Daoy (cell line): ENCODE results near the gene LMBRD1. TPM values are rescaled to one million over a fixed set of nuclear protein-coding genes. Genes with fewer than 3 reads are reported as not detected.
"Not testable (repeated sequence)": the region's sequence is repeated elsewhere in the genome, so short reads cannot be mapped to it uniquely, and the experiment has no call there.

Experiments used
- DNase-seq: peaks from one replicate; pipeline ENCODE4 v3.0.0-alpha.2; 2015; ENCODE audit warnings: low read depth
- total RNA-seq: library from RNA; depleted of rRNA; stranded (reverse); fragments of >200 nt; shearing (Covaris generic); gene quantifications from 2 replicates; pipeline ENCODE4 v1.2.3, GENCODE V29; 2014

Gene LMBRD1
- total RNA-seq, 1 experiment from 2014 or later: 15.5 TPM

DNA sequence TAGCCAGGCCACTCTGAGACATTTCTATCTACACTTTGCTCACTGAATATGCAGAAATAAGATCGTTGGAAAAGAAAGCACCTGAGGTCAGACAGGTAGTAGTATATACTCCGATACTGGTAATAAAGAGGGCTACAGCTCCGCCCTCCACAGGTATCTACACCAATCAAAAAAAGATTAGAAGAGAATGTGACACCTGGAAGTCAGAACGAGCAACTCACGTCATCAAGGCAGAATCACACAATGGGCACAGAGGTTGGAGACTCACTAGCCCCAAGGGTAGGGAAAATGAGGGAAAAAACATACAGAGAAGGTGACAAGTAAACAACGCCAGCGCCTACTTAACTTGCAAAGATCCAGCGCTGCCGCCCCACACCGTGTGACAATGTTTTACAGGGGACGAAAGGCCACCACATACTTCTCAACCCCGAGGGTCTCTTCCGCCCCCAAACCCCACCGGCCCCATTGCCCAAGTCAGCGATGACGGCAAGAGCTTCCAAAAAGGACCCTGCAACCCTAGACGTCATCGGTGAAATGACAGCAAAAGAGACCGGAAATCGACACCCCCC is 653 bp downstream of the LMBRD1 start:
- peak; percentile 58 for DNase-seq

DNA sequence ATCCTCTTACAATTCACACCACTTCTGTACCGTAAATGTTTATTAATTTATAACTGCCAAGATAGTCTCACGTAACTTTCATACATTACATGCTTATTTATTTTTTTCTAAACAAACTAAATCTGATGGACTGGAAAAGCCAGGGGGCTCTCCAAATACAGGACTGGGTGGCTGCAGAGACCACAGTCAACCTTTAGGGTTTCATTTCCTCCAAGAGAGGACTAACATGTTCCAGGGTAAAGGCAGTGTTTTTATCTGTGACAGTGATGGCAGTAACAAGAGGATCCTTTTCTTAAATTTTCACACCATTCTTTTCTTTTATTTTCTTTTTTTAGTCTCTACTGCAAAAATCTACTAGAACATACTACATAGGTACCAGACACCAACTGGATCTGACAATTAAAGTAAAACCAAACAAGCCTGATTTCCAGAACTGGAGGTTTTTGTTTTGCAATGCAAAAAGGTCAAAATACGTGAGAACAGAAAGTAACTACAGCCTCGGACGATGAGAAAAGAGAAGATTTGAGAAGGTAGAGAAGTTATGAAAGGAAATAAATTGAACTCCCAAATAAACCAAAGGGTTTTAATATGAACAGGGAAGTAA is 1.2 kb downstream of the LMBRD1 start:
- DNase-seq: no peak

DNA sequence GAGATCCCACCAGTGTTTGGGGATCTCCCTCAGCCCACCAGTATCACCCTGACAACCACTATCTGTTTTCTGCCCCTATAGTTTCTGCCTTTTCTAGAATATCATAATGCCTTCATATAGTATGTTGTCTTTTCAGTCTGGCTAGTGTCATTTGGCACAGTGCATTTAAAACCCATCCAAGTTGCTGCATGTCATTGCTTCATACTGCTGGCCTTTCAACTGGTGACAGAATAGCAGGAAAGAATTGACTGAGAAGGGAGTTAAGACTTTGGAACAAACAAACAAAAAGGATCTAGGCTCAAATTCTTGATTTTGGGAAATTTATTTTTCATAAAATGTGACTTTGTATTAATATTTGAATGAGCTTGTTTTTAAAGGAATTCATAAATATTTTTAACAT is 4.5 kb downstream of the LMBRD1 start:
- no peak for DNase-seq

DNA sequence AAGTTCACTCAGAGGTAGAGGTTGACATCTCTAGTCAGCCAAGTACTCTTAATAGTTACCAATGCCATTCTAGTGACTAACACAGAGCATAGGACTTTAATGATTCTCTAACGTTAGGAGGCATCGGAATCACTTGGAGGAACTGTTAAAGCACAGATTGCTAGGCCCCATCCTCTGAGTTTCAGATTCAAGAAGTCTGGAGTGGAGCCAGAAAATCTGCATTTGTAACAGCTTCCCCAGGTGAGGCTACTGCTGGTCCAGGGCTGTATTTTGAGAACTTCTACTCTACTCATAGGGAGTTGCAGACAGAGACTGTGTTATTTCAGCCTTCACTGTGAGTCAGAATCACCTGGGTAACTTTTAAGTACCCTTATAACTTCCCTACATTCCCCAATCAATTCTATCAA is 5.7 kb downstream of the LMBRD1 start:
- DNase-seq: no peak

DNA sequence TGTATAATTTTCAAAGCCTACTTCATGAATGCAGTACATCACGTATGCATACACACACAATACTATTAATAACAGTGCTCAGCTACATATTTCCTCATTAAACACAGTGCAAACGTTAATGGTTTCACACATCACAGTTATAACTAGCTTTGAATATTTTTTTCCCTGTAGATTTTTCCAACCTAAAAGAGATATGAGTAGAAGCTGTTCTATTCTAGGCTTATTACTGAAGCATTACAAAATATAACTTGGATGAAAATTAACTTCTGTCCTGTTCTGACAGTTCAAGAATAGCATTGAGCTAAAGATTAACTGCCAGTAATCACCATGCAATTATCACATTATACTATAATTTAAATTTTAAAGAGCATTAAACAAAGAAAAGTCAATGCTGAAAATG is 6.2 kb downstream of the LMBRD1 start:
- no peak for DNase-seq

DNA sequence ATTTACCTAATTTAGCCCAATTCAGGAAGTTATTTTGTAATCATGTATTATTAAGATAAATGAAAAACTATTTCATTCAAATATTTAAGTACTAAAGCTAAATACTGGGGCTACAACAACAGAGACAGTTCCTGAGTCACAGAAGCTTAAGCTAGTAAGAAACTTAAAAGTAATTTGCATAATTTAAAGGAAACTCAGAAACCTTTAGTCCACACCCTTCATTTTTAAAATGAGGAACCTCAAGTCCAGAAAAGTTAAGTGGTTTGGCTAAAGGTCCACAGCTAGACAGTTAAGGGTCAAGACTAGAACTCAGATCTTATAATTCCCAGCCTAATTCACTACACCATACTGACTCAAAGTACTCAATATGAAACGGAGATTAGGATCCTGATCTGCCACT is 7.2 kb downstream of the LMBRD1 start:
- DNase-seq: no peak

DNA sequence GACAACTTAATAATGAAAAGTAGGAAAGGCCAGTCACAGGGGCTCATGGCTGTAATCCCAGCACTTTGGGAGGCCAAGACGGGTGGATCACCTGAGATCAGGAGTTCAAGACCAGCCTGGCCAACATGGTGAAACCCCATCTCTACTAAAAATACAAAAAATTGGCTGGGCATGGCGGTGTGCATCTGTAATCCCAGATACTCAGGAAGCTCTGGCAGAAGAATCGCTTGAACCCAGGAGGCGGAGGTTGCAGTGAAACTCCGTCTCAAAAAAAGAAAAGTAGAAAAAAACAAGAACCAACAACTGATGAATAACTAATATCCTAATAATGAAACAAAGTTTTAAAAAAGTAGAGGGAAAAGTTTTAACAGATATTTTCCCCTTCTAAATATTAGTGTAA is 9.4 kb downstream of the LMBRD1 start:
- not testable (repeated sequence) for DNase-seq

DNA sequence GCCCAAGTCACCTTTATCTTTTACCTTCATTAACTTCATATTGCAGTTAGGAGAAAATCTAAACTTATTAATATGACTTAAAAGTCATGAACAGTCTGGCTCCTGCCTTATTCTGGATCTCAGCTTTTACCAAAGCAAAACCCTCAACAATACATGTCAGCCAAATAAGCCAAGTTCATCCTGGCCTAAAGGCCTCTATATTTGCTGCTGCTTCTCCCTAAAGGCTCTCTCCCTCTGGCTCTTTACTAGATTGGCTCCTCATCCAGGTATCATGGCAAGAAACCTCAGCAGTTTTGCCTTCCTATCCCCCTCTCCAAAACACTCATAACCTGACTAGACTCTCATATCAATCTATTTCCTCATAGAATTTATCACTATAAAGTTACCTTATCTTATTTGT is 11.1 kb downstream of the LMBRD1 start:
- no peak for DNase-seq

DNA sequence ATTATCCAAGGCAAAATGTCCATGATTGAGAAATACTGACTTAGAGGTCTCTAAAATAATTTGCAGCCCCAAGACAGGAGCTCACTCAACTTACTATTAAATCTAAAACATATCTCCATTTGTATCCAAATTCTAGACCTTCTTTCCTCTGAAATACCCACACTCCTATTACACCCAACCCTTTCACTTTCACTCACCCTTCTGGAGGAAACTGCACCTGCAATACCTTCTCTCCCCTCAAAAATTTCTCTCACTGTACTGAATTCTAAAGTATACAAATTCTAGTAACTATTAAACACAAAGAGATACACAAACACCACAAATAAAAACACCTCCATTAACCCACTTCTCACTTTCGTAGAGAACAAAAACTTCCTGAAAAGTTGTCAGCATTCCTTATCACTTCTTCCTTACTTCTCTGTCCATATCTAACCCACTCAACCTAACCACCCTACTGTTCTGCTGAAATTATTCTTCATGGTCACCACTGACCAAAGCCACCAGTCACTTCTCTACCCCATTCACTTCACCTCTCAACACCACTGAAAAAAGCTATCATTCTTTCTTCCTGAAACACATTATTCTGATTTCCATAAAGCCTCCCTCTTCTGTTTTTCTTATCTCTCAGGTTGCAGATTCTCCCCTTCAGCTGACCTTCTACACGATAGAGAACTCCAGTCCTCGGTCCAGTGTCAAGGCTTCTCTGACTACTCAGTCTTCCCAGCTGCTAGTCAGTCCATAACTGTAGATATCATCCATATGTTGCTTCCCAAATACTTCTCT is 12.0 kb downstream of the LMBRD1 start:
- no peak for DNase-seq

DNA sequence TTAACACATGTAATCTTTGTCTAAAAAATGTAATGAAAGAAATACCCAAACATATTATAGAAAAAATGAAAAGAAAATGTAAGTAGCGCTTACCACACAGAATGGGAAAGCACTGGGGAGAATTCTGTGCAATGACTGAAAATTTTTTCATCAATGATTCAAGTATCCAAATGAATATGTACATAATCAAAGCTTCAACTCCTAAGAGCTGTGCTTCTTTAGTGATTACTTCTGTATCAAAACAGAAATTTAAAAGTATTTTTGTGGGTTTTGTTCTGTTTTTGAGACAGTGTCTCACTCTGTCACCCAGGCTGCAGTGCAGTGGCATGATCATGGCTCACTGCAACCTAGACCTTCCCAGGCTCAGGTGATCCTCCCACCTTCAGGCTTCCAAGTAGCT is 13.7 kb downstream of the LMBRD1 start:
- DNase-seq: no peak

DNA sequence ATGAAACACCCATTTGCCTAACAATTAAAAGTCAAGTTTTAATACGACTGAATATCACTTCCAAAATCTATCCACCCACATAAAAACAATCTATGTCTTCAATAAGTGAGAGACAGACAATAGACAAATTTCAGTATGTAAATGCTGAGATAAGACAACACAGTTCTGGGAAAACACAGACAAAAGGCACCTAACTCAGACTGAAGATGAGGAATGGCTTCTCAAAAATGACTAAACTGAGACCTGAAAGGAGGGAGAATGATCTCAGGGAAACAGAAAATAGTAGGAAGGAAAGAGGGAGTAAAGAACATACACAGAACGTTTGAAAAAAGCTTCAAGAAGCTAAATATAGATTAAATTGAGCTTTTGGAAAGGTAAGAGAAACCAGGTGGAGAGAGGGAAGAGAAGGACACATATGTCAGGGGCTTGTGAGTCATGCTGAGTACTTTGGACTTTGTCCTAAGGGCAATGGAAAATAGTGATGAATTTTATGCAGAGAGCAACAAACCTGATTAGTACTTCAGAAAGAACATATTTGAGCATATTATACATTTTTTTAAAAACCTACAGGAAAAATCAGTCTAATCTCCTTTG is 16.1 kb downstream of the LMBRD1 start:
- DNase-seq: no peak

DNA sequence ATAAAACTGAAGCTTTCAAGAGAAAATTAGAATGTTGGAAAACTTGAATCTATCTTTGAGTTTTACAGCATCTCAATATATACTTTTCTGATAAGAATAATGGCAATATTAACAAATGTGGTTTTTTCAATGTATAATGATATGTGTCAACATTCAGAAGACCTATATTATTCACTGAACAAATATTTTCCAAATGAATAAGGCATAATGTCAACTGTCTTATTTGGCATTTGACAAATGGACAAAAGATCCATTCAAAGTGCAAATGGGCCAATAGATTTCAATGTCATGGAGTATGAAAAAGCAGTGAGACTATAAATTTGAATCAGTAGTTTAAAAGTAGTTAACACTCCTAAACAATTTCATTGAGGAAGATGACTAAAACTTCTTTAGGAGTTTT is 20.9 kb downstream of the LMBRD1 start:
- no peak for DNase-seq

DNA sequence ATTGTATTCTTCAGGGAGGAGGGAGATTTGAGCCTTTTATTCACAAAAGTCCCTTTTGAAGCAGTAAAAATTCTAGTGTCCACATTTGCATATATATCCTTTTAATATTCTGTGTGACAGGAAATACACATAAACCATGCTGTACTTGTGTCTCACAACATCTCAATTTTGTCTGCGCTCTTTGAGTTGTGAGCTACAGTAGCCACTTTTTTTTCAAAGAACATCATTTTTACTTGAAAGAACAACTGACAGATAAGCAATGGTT is 21.3 kb downstream of the LMBRD1 start:
- no peak for DNase-seq

DNA sequence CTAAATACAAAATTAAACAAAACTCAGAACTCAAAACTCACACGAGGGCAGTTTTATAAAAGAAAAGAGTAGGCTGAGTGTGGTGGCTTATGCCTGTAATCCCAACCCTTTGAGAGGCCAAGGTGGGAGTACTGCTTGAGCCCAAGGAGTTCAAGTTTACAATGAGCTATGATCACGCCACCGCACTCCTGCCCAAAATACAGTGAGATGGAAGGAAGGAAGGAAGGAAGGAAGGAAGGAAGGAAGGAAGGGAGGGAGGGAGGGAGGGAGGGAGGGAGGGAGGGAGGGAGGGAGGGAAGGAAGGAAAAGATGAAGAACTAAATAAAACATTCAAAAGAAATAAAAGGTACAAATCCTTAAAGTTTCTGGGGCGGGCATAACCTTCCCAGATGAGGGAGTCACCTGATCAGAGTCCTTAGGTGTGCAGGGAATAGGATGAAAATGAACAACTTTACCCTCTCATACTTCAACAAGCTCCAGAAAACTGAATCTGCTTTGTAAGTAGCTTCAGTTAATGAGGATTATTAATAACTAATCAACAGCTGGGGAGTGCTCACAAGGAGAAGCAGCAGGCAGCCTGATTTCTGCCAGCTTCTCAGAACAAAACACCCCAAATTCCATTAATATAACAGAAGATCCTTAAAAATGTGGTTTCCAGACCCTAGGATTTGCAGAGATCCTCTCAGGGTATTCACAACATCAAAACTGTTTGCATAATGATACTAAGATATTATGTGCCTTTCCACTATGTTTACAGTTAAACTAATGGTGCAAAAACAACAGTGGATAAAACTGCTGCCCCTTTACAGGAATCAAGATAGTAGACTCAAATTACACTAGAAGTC is 21.8 kb downstream of the LMBRD1 start:
- DNase-seq: no peak

DNA sequence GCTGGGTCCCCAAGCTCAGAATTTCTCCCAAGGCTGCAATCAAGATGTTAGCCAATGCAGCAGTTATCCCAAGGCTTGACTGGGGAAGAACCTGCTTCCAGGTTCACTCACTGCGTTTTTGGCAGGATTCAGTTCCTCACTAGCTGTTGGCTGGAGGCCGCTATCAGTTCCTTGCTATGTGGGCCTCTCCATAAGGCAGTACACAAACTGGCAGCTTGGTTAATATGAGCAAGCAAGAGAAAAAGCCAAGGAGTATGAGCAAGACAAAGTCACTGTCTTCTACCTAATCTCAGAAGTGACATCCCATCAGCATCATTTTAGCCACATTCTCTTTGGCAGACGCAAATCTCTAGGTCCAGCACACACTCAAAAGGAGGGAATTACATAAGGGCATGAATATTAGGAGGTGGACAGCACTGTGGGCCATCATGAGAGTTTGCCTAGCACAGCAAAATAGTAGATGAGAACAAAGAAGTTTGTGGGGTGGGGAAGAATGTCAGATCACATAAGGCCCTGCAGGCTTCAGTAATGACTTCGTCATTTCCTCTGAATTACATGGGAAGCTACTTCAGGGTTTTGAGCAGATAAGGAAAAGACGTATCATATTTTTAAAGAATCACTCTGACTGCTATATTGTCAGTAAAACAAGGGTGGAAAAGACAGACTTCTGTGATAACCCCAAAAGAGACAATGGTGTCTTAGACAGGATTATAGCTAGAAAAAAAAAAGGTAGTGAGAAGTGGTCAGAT is 25.5 kb downstream of the LMBRD1 start:
- no peak for DNase-seq

DNA sequence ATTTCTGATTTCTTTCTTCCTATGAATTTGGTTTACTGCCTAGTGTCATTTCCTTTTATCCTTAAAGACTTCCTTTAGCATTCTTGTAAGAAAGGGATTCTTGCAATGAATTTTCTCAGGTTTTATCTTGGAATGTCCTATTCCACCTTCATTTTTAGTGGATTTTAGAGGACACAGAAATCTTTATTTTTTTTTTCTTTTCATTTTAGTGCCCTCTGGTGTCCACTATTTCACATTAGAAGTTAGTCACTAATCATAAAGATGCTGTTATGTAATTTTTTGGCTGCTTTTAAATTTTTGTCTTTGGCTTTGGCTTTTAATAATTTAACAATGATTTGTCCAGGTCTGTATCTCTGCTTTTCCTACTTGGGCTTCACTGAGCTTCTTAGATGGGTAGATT is 28.1 kb downstream of the LMBRD1 start:
- no peak for DNase-seq

DNA sequence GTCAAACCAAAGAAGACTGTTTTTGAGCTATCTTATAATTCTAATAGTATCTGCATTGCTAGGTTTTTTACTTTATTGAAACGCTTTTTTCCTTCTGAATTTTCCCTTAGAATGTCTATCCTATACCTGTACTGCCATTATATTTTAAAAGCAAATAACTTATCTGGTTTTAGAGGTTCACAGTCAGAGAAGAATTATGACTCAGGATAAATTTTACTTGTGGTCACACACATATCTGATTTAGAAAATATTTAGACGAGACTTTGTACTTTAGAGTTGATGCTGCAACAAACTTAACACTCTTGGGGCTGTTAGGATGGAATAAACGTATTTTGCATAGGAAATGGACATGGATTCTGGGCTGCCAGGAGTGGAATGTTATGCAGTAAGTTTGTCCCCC is 33.0 kb downstream of the LMBRD1 start:
- no peak for DNase-seq

DNA sequence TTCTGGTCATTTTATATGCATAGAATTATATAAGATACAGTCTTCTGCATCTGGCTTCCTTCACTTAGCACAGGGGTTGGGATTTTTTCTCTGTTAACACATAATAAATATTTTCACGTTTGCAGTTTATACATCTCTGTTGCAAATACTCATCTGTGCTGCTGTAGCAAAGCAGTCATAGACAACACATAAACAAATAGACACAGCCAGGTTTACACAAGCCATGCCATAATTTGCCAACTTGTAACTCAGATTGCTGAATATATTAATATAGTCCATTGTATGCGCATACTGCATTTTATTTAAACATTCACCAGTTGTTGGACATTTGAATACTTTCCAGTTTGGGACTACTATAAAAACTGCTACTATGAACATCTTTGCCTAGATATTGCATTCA is 35.0 kb downstream of the LMBRD1 start:
- no peak for DNase-seq

DNA sequence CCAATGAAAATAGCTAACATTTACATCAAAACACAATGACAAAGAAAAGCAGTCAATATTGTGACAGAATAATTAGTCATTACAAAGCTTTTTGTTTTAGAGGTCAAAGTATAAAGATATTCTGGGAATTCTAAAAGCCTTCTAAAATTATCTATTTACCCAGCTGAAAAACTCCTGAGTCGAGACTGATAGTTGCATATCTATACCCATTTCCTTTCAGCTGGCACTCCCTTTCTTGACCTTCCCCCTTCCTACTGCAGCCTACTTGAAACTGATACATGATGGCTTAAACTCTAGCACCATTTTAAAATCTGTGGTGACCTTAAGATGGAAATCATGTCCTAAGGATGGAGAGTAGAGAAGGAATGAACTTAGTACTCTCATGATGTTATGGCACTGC is 38.6 kb downstream of the LMBRD1 start:
- DNase-seq: no peak

DNA sequence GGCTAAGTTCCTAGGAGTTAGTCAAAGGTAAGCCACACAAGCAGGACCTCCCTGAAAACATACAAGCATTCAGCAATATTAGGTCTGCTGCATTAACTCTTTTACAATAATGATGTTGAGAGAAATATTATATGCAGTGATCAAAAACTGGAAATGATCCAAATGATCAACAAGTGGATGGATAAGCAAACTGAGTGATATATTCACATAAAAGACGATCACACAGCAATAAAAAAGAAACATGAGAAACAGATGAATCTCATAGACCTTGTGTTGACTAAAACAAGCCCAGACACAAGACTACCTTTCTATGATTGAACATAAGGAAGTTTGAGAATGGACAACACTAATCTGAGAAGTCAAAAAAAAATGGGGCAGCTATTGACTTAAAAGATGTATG is 39.9 kb downstream of the LMBRD1 start:
- no peak for DNase-seq

DNA sequence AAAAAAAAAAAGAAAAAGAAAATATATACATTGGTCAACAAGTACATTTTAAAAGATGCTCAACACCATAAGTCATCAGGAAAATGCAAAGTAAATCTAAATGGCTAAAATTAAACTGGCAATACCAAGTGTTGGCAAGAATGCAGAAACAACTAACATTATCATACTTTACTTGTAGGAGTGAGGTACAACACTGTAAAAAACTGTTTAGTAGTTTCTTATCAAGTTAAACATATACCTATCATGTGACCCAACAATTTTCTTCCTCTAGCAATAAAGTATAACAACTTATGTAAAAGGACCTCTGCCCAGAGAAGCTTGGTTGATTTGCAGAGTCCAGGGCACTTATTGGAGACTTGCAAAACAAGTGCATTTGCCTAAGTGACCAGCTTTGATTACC is 40.4 kb downstream of the LMBRD1 start:
- DNase-seq: no peak

DNA sequence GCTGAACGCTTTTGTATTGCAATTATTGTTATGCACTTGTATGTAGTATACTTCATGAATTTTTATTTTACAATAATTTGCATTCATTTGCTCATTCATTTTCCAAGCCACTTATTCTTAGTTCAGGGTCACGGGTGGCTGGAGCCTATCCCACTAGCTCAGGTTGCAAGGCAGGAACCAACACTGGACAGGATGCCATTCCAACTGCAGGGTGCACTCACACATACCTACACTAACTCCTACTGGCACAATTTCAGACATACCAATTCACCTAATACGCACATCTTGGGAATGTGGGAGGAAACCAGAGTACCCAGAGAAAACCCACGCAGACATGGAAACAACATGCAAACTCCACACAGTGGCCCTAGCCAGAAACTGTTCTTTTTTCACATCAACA is 61.8 kb downstream of the LMBRD1 start:
- DNase-seq: no peak
